Measurements from ENCODE around the gene CDK1.

Gene CDK1

GRCh38 chr10:60778214-60778970 is at the start of gene CDK1:
Gene CDK1 (plus strand): TSS chr10:60778478. CDS start chr10:60780166, 1,688 bp downstream.
- Histone ChIP-seq H3K4me3 (peak within 1 kb of the TSS; percentile 89), H3K9me3 (ENCODE audit: low read depth, low read length) (no peaks in the 10 kb centered on the region), H3K36me3 (ENCODE audit: insufficient read depth, low read length) (peaks cover 29% of the 10 kb centered on the region), H3K27ac (peak within 1 kb of the TSS; percentile 73), H3K9ac (ENCODE audit: insufficient read length) (peak within 1 kb of the TSS; percentile 94)
- DNase-seq (ENCODE audit: low read depth, low spot score), result peak; percentile 81
- peak; percentile 85 for TF ChIP-seq POLR2AphosphoS5 (IDR thresholded peaks at IDR 0.05; ENCODE audit: borderline replicate concordance, low read depth, low read length)
- TF ChIP-seq EZH2 (IDR thresholded peaks at IDR 0.05), result no peak

GRCh38 chr10:60729106-60729505 is 49.2 kb upstream of the CDK1 start:
- no peak overlapping the region for H3K27ac ChIP-seq
- H3K36me3 ChIP-seq (ENCODE audit: insufficient read depth, low read length), result no peaks in the 10 kb centered on the region
- no peaks in the 10 kb centered on the region for H3K9me3 ChIP-seq (ENCODE audit: low read depth, low read length)
- TF ChIP-seq EZH2 (IDR thresholded peaks at IDR 0.05) (no peak), POLR2AphosphoS5 (IDR thresholded peaks at IDR 0.05; ENCODE audit: borderline replicate concordance, low read depth, low read length) (no peak), FOXP2 (optimal IDR thresholded peaks at IDR 0.05; ENCODE audit: control extremely low read depth, extremely low read length, insufficient read depth) (no peak)
- no peak for DNase-seq (ENCODE audit: low read depth, low spot score)
- no peak overlapping the region for H3K4me3 ChIP-seq
- H3K9ac ChIP-seq (ENCODE audit: insufficient read length), result no peak overlapping the region

GRCh38 chr10:60731134-60731885 is 47.0 kb upstream of the CDK1 start:
- DNase-seq (ENCODE audit: low read depth, low spot score), result no peak
- Histone ChIP-seq H3K9me3 (ENCODE audit: low read depth, low read length) (no peaks in the 10 kb centered on the region), H3K27ac (no peak overlapping the region), H3K4me3 (no peak overlapping the region), H3K36me3 (ENCODE audit: insufficient read depth, low read length) (no peaks in the 10 kb centered on the region), H3K9ac (ENCODE audit: insufficient read length) (no peak overlapping the region)
- TF ChIP-seq EZH2 (IDR thresholded peaks at IDR 0.05), result no peak
- TF ChIP-seq POLR2AphosphoS5 (IDR thresholded peaks at IDR 0.05; ENCODE audit: borderline replicate concordance, low read depth, low read length), result no peak
- TF ChIP-seq FOXP2 (optimal IDR thresholded peaks at IDR 0.05; ENCODE audit: control extremely low read depth, extremely low read length, insufficient read depth), result no peak

- H3K9me3 ChIP-seq (ENCODE audit: low read depth, low read length), result no peaks in the 10 kb centered on the region
- no peaks in the 10 kb centered on the region for H3K36me3 ChIP-seq (ENCODE audit: insufficient read depth, low read length)
- H3K4me3 ChIP-seq, result no peak overlapping the region
- H3K9ac ChIP-seq (ENCODE audit: insufficient read length), result no peak overlapping the region
- H3K27ac ChIP-seq, result no peak overlapping the region
- no peak for DNase-seq (ENCODE audit: low read depth, low spot score)
- TF ChIP-seq FOXP2 (optimal IDR thresholded peaks at IDR 0.05; ENCODE audit: control extremely low read depth, extremely low read length, insufficient read depth) (no peak), POLR2AphosphoS5 (IDR thresholded peaks at IDR 0.05; ENCODE audit: borderline replicate concordance, low read depth, low read length) (no peak), EZH2 (IDR thresholded peaks at IDR 0.05) (no peak)
Observed at GRCh38 chr10:60732198-60732806, 46.0 kb upstream of the CDK1 start.

- no peaks in the 10 kb centered on the region for H3K9me3 ChIP-seq (ENCODE audit: low read depth, low read length)
- H3K4me3 ChIP-seq, result no peak overlapping the region
- H3K36me3 ChIP-seq (ENCODE audit: insufficient read depth, low read length), result no peaks in the 10 kb centered on the region
- no peak overlapping the region for H3K27ac ChIP-seq
- TF ChIP-seq EZH2 (IDR thresholded peaks at IDR 0.05) (no peak), FOXP2 (optimal IDR thresholded peaks at IDR 0.05; ENCODE audit: control extremely low read depth, extremely low read length, insufficient read depth) (no peak), POLR2AphosphoS5 (IDR thresholded peaks at IDR 0.05; ENCODE audit: borderline replicate concordance, low read depth, low read length) (no peak)
- H3K9ac ChIP-seq (ENCODE audit: insufficient read length), result no peak overlapping the region
- no peak for DNase-seq (ENCODE audit: low read depth, low spot score)
Observed at GRCh38 chr10:60732807-60733516, 45.3 kb upstream of the CDK1 start.

GRCh38 chr10:60733517-60733822 is 44.8 kb upstream of the CDK1 start:
- no peaks in the 10 kb centered on the region for H3K9me3 ChIP-seq (ENCODE audit: low read depth, low read length)
- H3K9ac ChIP-seq (ENCODE audit: insufficient read length), result no peak overlapping the region
- no peak for DNase-seq (ENCODE audit: low read depth, low spot score)
- no peaks in the 10 kb centered on the region for H3K36me3 ChIP-seq (ENCODE audit: insufficient read depth, low read length)
- no peak overlapping the region for H3K4me3 ChIP-seq
- TF ChIP-seq POLR2AphosphoS5 (IDR thresholded peaks at IDR 0.05; ENCODE audit: borderline replicate concordance, low read depth, low read length) (no peak), FOXP2 (optimal IDR thresholded peaks at IDR 0.05; ENCODE audit: control extremely low read depth, extremely low read length, insufficient read depth) (no peak), EZH2 (IDR thresholded peaks at IDR 0.05) (no peak)
- H3K27ac ChIP-seq, result no peak overlapping the region

GRCh38 chr10:60733826-60734225 is 44.5 kb upstream of the CDK1 start:
- H3K27ac ChIP-seq, result no peak overlapping the region
- DNase-seq (ENCODE audit: low read depth, low spot score), result no peak
- H3K9ac ChIP-seq (ENCODE audit: insufficient read length), result no peak overlapping the region
- H3K36me3 ChIP-seq (ENCODE audit: insufficient read depth, low read length), result no peaks in the 10 kb centered on the region
- H3K4me3 ChIP-seq, result no peak overlapping the region
- TF ChIP-seq EZH2 (IDR thresholded peaks at IDR 0.05) (no peak), POLR2AphosphoS5 (IDR thresholded peaks at IDR 0.05; ENCODE audit: borderline replicate concordance, low read depth, low read length) (no peak), FOXP2 (optimal IDR thresholded peaks at IDR 0.05; ENCODE audit: control extremely low read depth, extremely low read length, insufficient read depth) (no peak)
- no peaks in the 10 kb centered on the region for H3K9me3 ChIP-seq (ENCODE audit: low read depth, low read length)

GRCh38 chr10:60734226-60734625 is 44.1 kb upstream of the CDK1 start:
- DNase-seq (ENCODE audit: low read depth, low spot score), result no peak
- Histone ChIP-seq H3K4me3 (no peak overlapping the region), H3K9me3 (ENCODE audit: low read depth, low read length) (no peaks in the 10 kb centered on the region), H3K9ac (ENCODE audit: insufficient read length) (no peak overlapping the region), H3K36me3 (ENCODE audit: insufficient read depth, low read length) (no peaks in the 10 kb centered on the region), H3K27ac (no peak overlapping the region)
- TF ChIP-seq FOXP2 (optimal IDR thresholded peaks at IDR 0.05; ENCODE audit: control extremely low read depth, extremely low read length, insufficient read depth), result no peak
- TF ChIP-seq EZH2 (IDR thresholded peaks at IDR 0.05), result no peak
- TF ChIP-seq POLR2AphosphoS5 (IDR thresholded peaks at IDR 0.05; ENCODE audit: borderline replicate concordance, low read depth, low read length), result no peak

Data from SK-N-MC (cell line).